Measurements from ENCODE around the gene NEURL1.

NEURL1 gene

GRCh38 chr10:103610083-103610472 lies 116.6 kb downstream of the NEURL1 start:
- TF ChIP-seq ZFX (IDR thresholded peaks at IDR 0.05) (no peak), CTCF (conservative IDR thresholded peaks at IDR 0.05) (no peak)
- no peak overlapping the region for H3K27ac ChIP-seq

GRCh38 chr10:103610921-103611511 lies 117.5 kb downstream of the NEURL1 start:
- TF ChIP-seq CTCF (conservative IDR thresholded peaks at IDR 0.05): no peak
- no peak for TF ChIP-seq ZFX (IDR thresholded peaks at IDR 0.05)
- H3K27ac ChIP-seq: no peak overlapping the region

- H3K27ac ChIP-seq: no peak overlapping the region
- TF ChIP-seq ZFX (IDR thresholded peaks at IDR 0.05): no peak
- no peak for TF ChIP-seq CTCF (conservative IDR thresholded peaks at IDR 0.05)
These were observed 119.2 kb downstream of the NEURL1 start for GRCh38 chr10:103612462-103613365.

GRCh38 chr10:103613616-103614015 lies 120.1 kb downstream of the NEURL1 start:
- TF ChIP-seq CTCF (conservative IDR thresholded peaks at IDR 0.05): no peak
- TF ChIP-seq ZFX (IDR thresholded peaks at IDR 0.05): no peak
- H3K27ac ChIP-seq: no peak overlapping the region

GRCh38 chr10:103614306-103615158 lies 121.0 kb downstream of the NEURL1 start:
- no peak for TF ChIP-seq CTCF (conservative IDR thresholded peaks at IDR 0.05)
- TF ChIP-seq ZFX (IDR thresholded peaks at IDR 0.05): no peak
- H3K27ac ChIP-seq: no peak overlapping the region

- no peak for TF ChIP-seq CTCF (conservative IDR thresholded peaks at IDR 0.05)
- TF ChIP-seq ZFX (IDR thresholded peaks at IDR 0.05): no peak
- no peak overlapping the region for H3K27ac ChIP-seq
These were observed 123.4 kb downstream of the NEURL1 start for GRCh38 chr10:103616705-103617601.

All from C4-2B (cell line).